Right atrium auricular region (tissue), 2 donors: ENCODE measurements around the gene ACACB. TPM values are rescaled to one million over a fixed set of nuclear protein-coding genes. Genes with fewer than 3 reads are reported as not detected.

Source experiments
- DNase-seq: peaks from one replicate; pipeline ENCODE4 v3.0.0-alpha.2; 2019; ENCODE audit warnings: low spot score
- H3K27ac ChIP-seq, 2 donors: fragments of 200-600 bp; sonication (generic); 1 replicate in 1 of 2; 2 replicates in 1 of 2; pipeline ENCODE4 v1.5.1; 2016 to 2019
- H3K27me3 ChIP-seq, 2 donors: fragments of 200-600 bp; sonication (generic); one replicate each; pipeline versions ENCODE4 v1.5.1 to v1.6.0; 2017 to 2019
- H3K36me3 ChIP-seq: fragments of 200-600 bp; sonication (generic); one replicate; pipeline ENCODE4 v1.5.1; 2016
- H3K4me1 ChIP-seq, 2 donors: fragments of 200-600 bp; sonication (generic); one replicate each; pipeline versions ENCODE4 v1.5.1 to v1.6.0; 2017 to 2019
- H3K4me3 ChIP-seq, 2 donors: fragments of 200-600 bp; sonication (generic); 1 replicate in 1 of 2; 2 replicates in 1 of 2; pipeline ENCODE4 v1.5.1; 2017 to 2019; ENCODE audit warnings: mild to moderate bottlenecking in 1 of 2, moderate library complexity in 1 of 2
- H3K9me3 ChIP-seq, 2 donors: fragments of 200-600 bp; sonication (generic); one replicate each; pipeline ENCODE4 v1.5.1; 2019
- CTCF ChIP-seq, 2 donors: fragments of 200-600 bp; sonication (generic); IDR thresholded peaks; one replicate each; pipeline ENCODE4 v1.5.1; 2019; ENCODE audit warnings: antibody characterized with exemption in 2 of 2
- total RNA-seq, 2 donors: library from RNA; depleted of rRNA; stranded (reverse); fragments of >200 nt; gene quantifications; one replicate each; pipeline ENCODE4 v1.1.0, GENCODE V29; 2016

Gene ACACB
- total RNA-seq, 2 donors from 2014 or later, result 76.8 to 104 TPM

- no peaks in the 10 kb centered on the region for H3K4me1 ChIP-seq
- no peak overlapping the region for H3K27ac ChIP-seq
- DNase-seq, result no peak
- TF ChIP-seq CTCF (IDR thresholded peaks at IDR 0.05), result no peak
- peaks cover 0 to 10% of the 10 kb centered on the region in 2 donors for H3K9me3 ChIP-seq
- H3K4me3 ChIP-seq, result no peak overlapping the region
- H3K27me3 ChIP-seq, result no peaks in the 10 kb centered on the region
- peaks cover 93% of the 10 kb centered on the region for H3K36me3 ChIP-seq
These were observed 136.4 kb downstream of the ACACB start for GRCh38 chr12:109252799-109253198.

- no peak for TF ChIP-seq CTCF (IDR thresholded peaks at IDR 0.05)
- Histone ChIP-seq H3K27ac (no peak overlapping the region), H3K4me3 (no peak overlapping the region), H3K9me3 (peaks cover 0 to 10% of the 10 kb centered on the region in 2 donors), H3K4me1 (no peaks in the 10 kb centered on the region), H3K27me3 (no peaks in the 10 kb centered on the region), H3K36me3 (peaks cover 95% of the 10 kb centered on the region)
- DNase-seq, result no peak
These were observed 137.6 kb downstream of the ACACB start for GRCh38 chr12:109253913-109254544.

- peaks cover 0 to 10% of the 10 kb centered on the region in 2 donors for H3K9me3 ChIP-seq
- DNase-seq, result no peak
- H3K36me3 ChIP-seq, result peaks cover 98% of the 10 kb centered on the region
- H3K4me3 ChIP-seq, result no peak overlapping the region
- H3K27me3 ChIP-seq, result no peaks in the 10 kb centered on the region
- H3K27ac ChIP-seq, result no peak overlapping the region
- TF ChIP-seq CTCF (IDR thresholded peaks at IDR 0.05), result no peak
- no peaks in the 10 kb centered on the region for H3K4me1 ChIP-seq
These were observed 139.0 kb downstream of the ACACB start for GRCh38 chr12:109255377-109255776.

GRCh38 chr12:109256011-109256410 lies 139.6 kb downstream of the ACACB start:
- Histone ChIP-seq H3K9me3 (peaks cover 0 to 10% of the 10 kb centered on the region in 2 donors), H3K36me3 (peaks cover 98% of the 10 kb centered on the region), H3K27ac (no peak overlapping the region), H3K4me3 (no peak overlapping the region), H3K27me3 (no peaks in the 10 kb centered on the region), H3K4me1 (no peaks in the 10 kb centered on the region)
- no peak for TF ChIP-seq CTCF (IDR thresholded peaks at IDR 0.05)
- DNase-seq, result no peak

- H3K4me3 ChIP-seq, result no peak overlapping the region
- no peak overlapping the region for H3K27ac ChIP-seq
- DNase-seq, result no peak
- H3K27me3 ChIP-seq, result no peaks in the 10 kb centered on the region
- H3K4me1 ChIP-seq, result no peaks in the 10 kb centered on the region
- H3K36me3 ChIP-seq, result peaks cover 97% of the 10 kb centered on the region
- H3K9me3 ChIP-seq, result peaks cover 0 to 10% of the 10 kb centered on the region in 2 donors
- TF ChIP-seq CTCF (IDR thresholded peaks at IDR 0.05), result no peak
These were observed 141.8 kb downstream of the ACACB start for GRCh38 chr12:109258201-109258600.
